ENCODE data around the gene PRM1.

PRM1 gene

GRCh38 chr16:11272921-11273720 is 8.0 kb downstream of the PRM1 start, which contains the start of gene PRM3:
Gene PRM3 (minus strand): TSS chr16:11273629. CDS start chr16:11273595, 34 bp downstream.
- DNase-seq (ENCODE audit: low spot score) = no peak

GRCh38 chr16:11272484-11272883 is 8.6 kb downstream of the PRM1 start:
- DNase-seq (ENCODE audit: low spot score) = no peak

GRCh38 chr16:11271610-11272009 is 9.5 kb downstream of the PRM1 start:
- DNase-seq (ENCODE audit: low spot score) = no peak

GRCh38 chr16:11270602-11271162 is 10.4 kb downstream of the PRM1 start:
- no peak for DNase-seq (ENCODE audit: low spot score)

- no peak for DNase-seq (ENCODE audit: low spot score)
Observed at GRCh38 chr16:11268921-11269375, 12.2 kb downstream of the PRM1 start, which contains the start of gene TNP2. Gene TNP2 (minus strand): TSS chr16:11269325. CDS start chr16:11269262, 63 bp downstream.

GRCh38 chr16:11265124-11265523 is 16.0 kb downstream of the PRM1 start:
- no peak for DNase-seq (ENCODE audit: low spot score)

- no peak for DNase-seq (ENCODE audit: low spot score)
Observed at GRCh38 chr16:11264155-11264832, 16.8 kb downstream of the PRM1 start.

GRCh38 chr16:11263737-11264136 is 17.4 kb downstream of the PRM1 start:
- DNase-seq (ENCODE audit: low spot score) = no peak

- DNase-seq (ENCODE audit: low spot score) = no peak
Observed at GRCh38 chr16:11262915-11263314, 18.2 kb downstream of the PRM1 start.

GRCh38 chr16:11260596-11260966 is 20.5 kb downstream of the PRM1 start:
- DNase-seq (ENCODE audit: low spot score) = no peak

- DNase-seq (ENCODE audit: low spot score) = no peak
Observed at GRCh38 chr16:11259655-11260595, 21.2 kb downstream of the PRM1 start.

GRCh38 chr16:11258553-11259492 is 22.3 kb downstream of the PRM1 start:
- no peak for DNase-seq (ENCODE audit: low spot score)

GRCh38 chr16:11257131-11257938 is 23.8 kb downstream of the PRM1 start:
- peak; percentile 71 for DNase-seq (ENCODE audit: low spot score)

- peak; percentile 9 for DNase-seq (ENCODE audit: low spot score)
Observed at GRCh38 chr16:11256661-11257130, 24.4 kb downstream of the PRM1 start.

- DNase-seq (ENCODE audit: low spot score) = peak; percentile 87
Observed at GRCh38 chr16:11255737-11256660, 25.1 kb downstream of the PRM1 start, which contains the start of gene SOCS1. Gene SOCS1 (minus strand): TSS chr16:11256204. CDS start chr16:11255478, 726 bp downstream.

- peak; percentile 24 for DNase-seq (ENCODE audit: low spot score)
Observed at GRCh38 chr16:11254913-11255736, 26.0 kb downstream of the PRM1 start.

Data from hematopoietic multipotent progenitor cell treated with erythropoietin and hydrocortisone succinate and interleukin-3 and kit ligand, for 15 days (in vitro differentiated cells).